Smooth muscle cell (in vitro differentiated cells): ENCODE results near the gene UXT. TPM values are rescaled to one million over a fixed set of nuclear protein-coding genes. Genes with fewer than 3 reads are reported as not detected.

Source experiments
- DNase-seq: peaks from one replicate; lab custom pipeline; 2025; ENCODE audit not compliant: unreplicated experiment; lab: John Stamatoyannopoulos, UW
- H2AFZ ChIP-seq: fragments of 200-600 bp; sonication (generic); 2 replicates; pipeline ENCODE4 v1.6.0; 2016; ENCODE audit warnings: antibody characterized with exemption, low read depth, mild to moderate bottlenecking
- H3F3A ChIP-seq: fragments of 200-600 bp; sonication (generic); 2 replicates; pipeline ENCODE4 v1.6.0; 2017; ENCODE audit warnings: antibody characterized with exemption, low read depth
- H3K27ac ChIP-seq: fragments of 200-600 bp; sonication (generic); 2 replicates; pipeline ENCODE4 v1.5.1; 2016; ENCODE audit warnings: low read depth, mild to moderate bottlenecking
- H3K27me3 ChIP-seq: fragments of 200-600 bp; sonication (generic); 2 replicates; pipeline ENCODE4 v1.6.1; 2016; ENCODE audit warnings: low read depth, mild to moderate bottlenecking
- H3K36me3 ChIP-seq: fragments of 200-600 bp; sonication (generic); 2 replicates; pipeline ENCODE4 v1.5.1; 2016; ENCODE audit warnings: low read depth
- H3K4me1 ChIP-seq: fragments of 200-600 bp; sonication (generic); 2 replicates; pipeline ENCODE4 v1.5.1; 2016; ENCODE audit warnings: low read depth
- H3K4me2 ChIP-seq: fragments of 200-600 bp; sonication (generic); 2 replicates; pipeline ENCODE4 v1.6.0; 2016; ENCODE audit warnings: mild to moderate bottlenecking
- H3K4me3 ChIP-seq: fragments of 200-600 bp; sonication (generic); 2 replicates; pipeline ENCODE4 v1.5.1; 2016; ENCODE audit warnings: mild to moderate bottlenecking
- H3K79me2 ChIP-seq: fragments of 200-600 bp; sonication (generic); 2 replicates; pipeline ENCODE4 v1.6.0; 2016; ENCODE audit warnings: low read depth, mild to moderate bottlenecking
- H3K9ac ChIP-seq: fragments of 200-600 bp; sonication (generic); 2 replicates; pipeline ENCODE4 v1.6.0; 2016; ENCODE audit warnings: low read depth
- H3K9me3 ChIP-seq: fragments of 200-600 bp; sonication (generic); replicated peaks from 2 replicates; pipeline ENCODE4 v1.5.1; 2016; ENCODE audit warnings: low read depth
- H4K20me1 ChIP-seq: fragments of 200-600 bp; sonication (generic); 2 replicates; pipeline ENCODE4 v1.6.0; 2016; ENCODE audit warnings: low read depth
- WGBS: methylation state at CpG from one replicate; pipeline ENCODE4 v1.1.7; 2016; ENCODE audit warnings: low lambda C conversion rate; 5-methylcytosine and 5-hydroxymethylcytosine counted together
- polyA plus RNA-seq: library from polyadenylated mRNA; unstranded; fragments of >200 nt; fragmentation: Nextera tagmentation; extraction: Ambion mirVana; gene quantifications from 2 replicates; pipeline ENCODE4 v1.2.1, GENCODE V29; 2016
- total RNA-seq: library from RNA; depleted of rRNA; stranded (reverse); fragments of >200 nt; gene quantifications from 2 replicates; pipeline ENCODE4 v1.2.3, GENCODE V29; 2014
- TF ChIP-seq, protein P1 (sequence below): fragments of 200-600 bp; sonication (generic); IDR thresholded peaks from 2 replicates; pipeline ENCODE4 v1.5.1; 2017; ENCODE audit warnings: borderline replicate concordance, mild to moderate bottlenecking, antibody characterized with exemption; ENCODE audit not compliant: insufficient read depth, poor library complexity, severe bottlenecking

The UXT gene
- total and polyA plus RNA-seq, 2 experiments from 2014 or later: 204 to 230 TPM

DNA sequence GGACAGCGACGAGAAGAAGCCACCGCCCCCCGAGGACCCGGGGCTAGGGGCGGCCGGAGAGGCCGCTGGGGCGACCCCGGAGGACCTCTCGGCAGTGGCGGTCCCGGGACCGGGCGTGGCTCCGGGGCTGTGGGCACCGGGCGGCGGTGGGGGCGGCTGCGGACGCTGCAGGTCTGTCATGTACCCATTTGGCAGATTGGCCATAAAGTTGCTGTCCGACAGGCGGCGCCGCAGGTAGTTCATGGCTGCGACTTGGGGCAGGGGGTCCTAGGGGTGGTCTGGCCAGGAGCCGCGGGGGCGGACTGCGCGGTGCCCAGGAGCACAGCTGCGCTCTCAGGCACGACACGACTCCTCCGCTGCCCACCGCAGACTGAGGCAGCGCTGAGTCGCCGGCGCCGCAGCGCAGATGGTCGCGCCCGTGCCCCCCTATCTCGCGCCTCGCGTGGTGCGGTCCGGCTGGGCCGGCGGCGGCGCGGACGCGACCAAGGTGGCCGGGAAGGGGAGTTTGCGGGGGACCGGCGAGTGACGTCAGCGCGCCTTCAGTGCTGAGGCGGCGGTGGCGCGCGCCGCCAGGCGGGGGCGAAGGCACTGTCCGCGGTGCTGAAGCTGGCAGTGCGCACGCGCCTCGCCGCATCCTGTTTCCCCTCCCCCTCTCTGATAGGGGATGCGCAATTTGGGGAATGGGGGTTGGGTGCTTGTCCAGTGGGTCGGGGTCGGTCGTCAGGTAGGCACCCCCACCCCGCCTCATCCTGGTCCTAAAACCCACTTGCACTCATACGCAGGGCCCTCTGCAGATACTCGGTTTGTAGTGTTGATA, 39.3 kb downstream of the UXT start, which contains the start of gene SYN1:
TSS of gene SYN1 (minus strand) at position 372 of the 817 bp plus-strand sequence. CDS start at position 243, 129 bp downstream.
- Histone ChIP-seq H3K9ac (no peak within 1 kb of the TSS), H3K27ac (no peak within 1 kb of the TSS), H2AFZ (no peak within 1 kb of the TSS), H3F3A (no peaks in the 10 kb centered on the region), H3K27me3 (no peaks in the 10 kb centered on the region), H3K4me3 (peak within 1 kb of the TSS; percentile 39), H3K36me3 (no peaks in the 10 kb centered on the region), H3K79me2 (no peaks in the 10 kb centered on the region), H3K9me3 (no peaks in the 10 kb centered on the region), H3K4me2 (peak within 1 kb of the TSS; percentile 77), H4K20me1 (no peaks in the 10 kb centered on the region), H3K4me1 (no peaks in the 10 kb centered on the region)
- 40% methylated on average over 66 of the region's 88 CpGs for WGBS
- TF ChIP-seq, protein P1, sequence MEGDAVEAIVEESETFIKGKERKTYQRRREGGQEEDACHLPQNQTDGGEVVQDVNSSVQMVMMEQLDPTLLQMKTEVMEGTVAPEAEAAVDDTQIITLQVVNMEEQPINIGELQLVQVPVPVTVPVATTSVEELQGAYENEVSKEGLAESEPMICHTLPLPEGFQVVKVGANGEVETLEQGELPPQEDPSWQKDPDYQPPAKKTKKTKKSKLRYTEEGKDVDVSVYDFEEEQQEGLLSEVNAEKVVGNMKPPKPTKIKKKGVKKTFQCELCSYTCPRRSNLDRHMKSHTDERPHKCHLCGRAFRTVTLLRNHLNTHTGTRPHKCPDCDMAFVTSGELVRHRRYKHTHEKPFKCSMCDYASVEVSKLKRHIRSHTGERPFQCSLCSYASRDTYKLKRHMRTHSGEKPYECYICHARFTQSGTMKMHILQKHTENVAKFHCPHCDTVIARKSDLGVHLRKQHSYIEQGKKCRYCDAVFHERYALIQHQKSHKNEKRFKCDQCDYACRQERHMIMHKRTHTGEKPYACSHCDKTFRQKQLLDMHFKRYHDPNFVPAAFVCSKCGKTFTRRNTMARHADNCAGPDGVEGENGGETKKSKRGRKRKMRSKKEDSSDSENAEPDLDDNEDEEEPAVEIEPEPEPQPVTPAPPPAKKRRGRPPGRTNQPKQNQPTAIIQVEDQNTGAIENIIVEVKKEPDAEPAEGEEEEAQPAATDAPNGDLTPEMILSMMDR: no peak
- DNase-seq: peak; percentile 10

DNA sequence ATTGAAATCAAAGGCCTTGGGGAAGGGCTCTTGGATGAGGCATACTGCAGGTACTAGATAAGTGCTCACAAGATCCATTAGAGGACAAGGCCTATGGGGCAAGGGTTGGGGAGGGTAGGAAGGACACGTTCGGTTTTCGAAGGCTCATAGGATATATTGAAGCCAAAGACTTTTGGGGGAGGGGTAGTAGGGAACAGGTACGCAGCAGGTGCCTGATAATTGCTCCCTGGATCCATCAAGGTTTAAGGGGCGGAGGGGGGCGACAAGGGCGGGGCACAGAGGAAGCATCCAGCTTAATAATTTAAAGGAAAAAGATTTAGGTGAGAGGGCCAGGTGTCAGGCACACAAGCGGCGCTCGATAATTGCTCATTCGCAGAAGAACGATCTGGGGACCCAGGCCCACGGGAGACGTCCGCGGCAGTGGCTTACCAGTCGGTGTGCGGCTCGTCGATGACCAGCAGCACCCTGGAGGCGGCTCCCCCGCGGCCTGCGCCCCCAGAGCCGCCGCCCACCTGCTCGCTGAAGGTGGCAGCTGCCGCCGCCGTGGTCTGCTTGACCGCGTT, 40.0 kb downstream of the UXT start:
- Histone ChIP-seq H3K4me2 (peak overlapping the region; percentile 77), H3K4me1 (no peaks in the 10 kb centered on the region), H3K27ac (no peak overlapping the region), H3F3A (no peaks in the 10 kb centered on the region), H2AFZ (no peak overlapping the region), H3K79me2 (no peaks in the 10 kb centered on the region), H3K9ac (no peak overlapping the region), H3K27me3 (no peaks in the 10 kb centered on the region), H3K4me3 (peak overlapping the region; percentile 39), H3K9me3 (no peaks in the 10 kb centered on the region), H3K36me3 (no peaks in the 10 kb centered on the region), H4K20me1 (no peaks in the 10 kb centered on the region)
- TF ChIP-seq, protein P1: no peak
- DNase-seq: no peak
- 51% methylated on average over 30 of the region's 32 CpGs for WGBS

DNA sequence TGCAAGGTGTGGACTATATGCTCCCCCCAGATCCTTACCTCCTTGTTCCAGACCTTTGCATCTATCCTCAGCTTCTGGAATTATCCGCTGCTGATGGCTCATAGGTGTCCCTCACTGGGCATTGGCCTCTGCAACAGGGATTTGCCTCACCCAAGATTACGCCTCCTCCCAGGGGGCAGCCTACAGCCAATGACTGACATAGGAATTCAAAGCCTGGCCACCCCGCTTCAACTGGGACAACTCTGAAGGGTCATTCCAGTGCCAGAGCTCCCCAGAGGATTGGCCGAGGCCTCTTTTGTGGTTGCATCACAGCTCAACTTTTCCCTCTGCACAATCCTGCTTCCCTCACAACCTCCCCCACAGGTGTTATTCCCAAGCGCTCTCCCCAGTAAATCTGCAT, 44.4 kb downstream of the UXT start:
- Histone ChIP-seq H2AFZ (no peak overlapping the region), H4K20me1 (no peaks in the 10 kb centered on the region), H3K36me3 (no peaks in the 10 kb centered on the region), H3K4me2 (no peak overlapping the region), H3K4me3 (no peak overlapping the region), H3K9ac (no peak overlapping the region), H3K79me2 (no peaks in the 10 kb centered on the region), H3K4me1 (no peaks in the 10 kb centered on the region), H3K27me3 (no peaks in the 10 kb centered on the region), H3K27ac (no peak overlapping the region), H3K9me3 (no peaks in the 10 kb centered on the region), H3F3A (no peaks in the 10 kb centered on the region)
- DNase-seq: no peak
- TF ChIP-seq, protein P1: no peak
- WGBS: 80% methylated on average over 5 of the region's 5 CpGs
